C4-2B (cell line): Measurements from ENCODE around the gene ZBP1.

Experiments
- ZFX ChIP-seq: fragments of 450-650 bp; IDR thresholded peaks from 2 replicates; pipeline ENCODE4 v1.6.1; 2017
- TF ChIP-seq, protein P1 (sequence below): fragments of 450-650 bp; conservative IDR thresholded peaks from 2 replicates; pipeline ENCODE4 v1.5.1; 2017; ENCODE audit warnings: mild to moderate bottlenecking

DNA sequence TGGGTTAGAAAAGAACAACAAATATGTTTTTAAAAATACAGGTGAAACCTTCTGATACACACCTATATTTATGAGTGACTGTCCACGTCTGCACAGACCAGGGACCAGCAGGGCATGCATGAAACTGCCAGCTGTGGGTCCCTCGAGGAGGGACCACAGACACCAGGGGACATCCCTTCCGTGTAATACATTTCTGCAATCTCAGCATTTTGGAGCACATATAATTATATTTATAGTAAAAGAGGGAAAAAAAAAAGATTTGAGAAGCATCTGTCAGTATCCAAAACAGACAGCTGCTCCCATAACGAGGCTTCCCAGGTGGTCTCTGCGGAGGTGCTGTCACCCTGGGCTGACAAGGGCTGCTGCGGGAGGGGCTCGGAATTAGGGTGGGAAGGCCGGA, 49.4 kb upstream of the ZBP1 start:
- TF ChIP-seq, protein P1, sequence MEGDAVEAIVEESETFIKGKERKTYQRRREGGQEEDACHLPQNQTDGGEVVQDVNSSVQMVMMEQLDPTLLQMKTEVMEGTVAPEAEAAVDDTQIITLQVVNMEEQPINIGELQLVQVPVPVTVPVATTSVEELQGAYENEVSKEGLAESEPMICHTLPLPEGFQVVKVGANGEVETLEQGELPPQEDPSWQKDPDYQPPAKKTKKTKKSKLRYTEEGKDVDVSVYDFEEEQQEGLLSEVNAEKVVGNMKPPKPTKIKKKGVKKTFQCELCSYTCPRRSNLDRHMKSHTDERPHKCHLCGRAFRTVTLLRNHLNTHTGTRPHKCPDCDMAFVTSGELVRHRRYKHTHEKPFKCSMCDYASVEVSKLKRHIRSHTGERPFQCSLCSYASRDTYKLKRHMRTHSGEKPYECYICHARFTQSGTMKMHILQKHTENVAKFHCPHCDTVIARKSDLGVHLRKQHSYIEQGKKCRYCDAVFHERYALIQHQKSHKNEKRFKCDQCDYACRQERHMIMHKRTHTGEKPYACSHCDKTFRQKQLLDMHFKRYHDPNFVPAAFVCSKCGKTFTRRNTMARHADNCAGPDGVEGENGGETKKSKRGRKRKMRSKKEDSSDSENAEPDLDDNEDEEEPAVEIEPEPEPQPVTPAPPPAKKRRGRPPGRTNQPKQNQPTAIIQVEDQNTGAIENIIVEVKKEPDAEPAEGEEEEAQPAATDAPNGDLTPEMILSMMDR: no peak
- no peak for TF ChIP-seq ZFX
